GM21529 (cell line): ENCODE measurements around the gene GTF2IRD1.
"Not testable (repeated sequence)": the region's sequence is repeated elsewhere in the genome, so short reads cannot be mapped to it uniquely, and the experiment has no call there.

Experiments used
- ATAC-seq: cut with Tn5 transposase; IDR thresholded peaks from one replicate; pipeline ENCODE4 v1.9.1; 2021; ENCODE audit not compliant: unreplicated experiment

GTF2IRD1 gene

GRCh38 chr7:74429153-74429747, 24.5 kb upstream of the GTF2IRD1 start:
- ATAC-seq = no peak

GRCh38 chr7:74430409-74430808, 23.3 kb upstream of the GTF2IRD1 start:
- not testable (repeated sequence) for ATAC-seq

GRCh38 chr7:74430961-74431466, 22.7 kb upstream of the GTF2IRD1 start:
- ATAC-seq = no peak

GRCh38 chr7:74437291-74437571, 16.5 kb upstream of the GTF2IRD1 start:
- ATAC-seq = not testable (repeated sequence)

GRCh38 chr7:74438327-74438726, 15.4 kb upstream of the GTF2IRD1 start:
- ATAC-seq = no peak

- ATAC-seq = no peak
Measured at GRCh38 chr7:74439541-74439940, 14.2 kb upstream of the GTF2IRD1 start.

GRCh38 chr7:74440143-74440542, 13.6 kb upstream of the GTF2IRD1 start:
- ATAC-seq = not testable (repeated sequence)

- ATAC-seq = no peak
Measured at GRCh38 chr7:74441801-74442200, 11.9 kb upstream of the GTF2IRD1 start.

- no peak for ATAC-seq
Measured at GRCh38 chr7:74443543-74444247, 10.0 kb upstream of the GTF2IRD1 start.

- ATAC-seq = no peak
Measured at GRCh38 chr7:74449144-74449543, 4.6 kb upstream of the GTF2IRD1 start.

- no peak for ATAC-seq
Measured at GRCh38 chr7:74449809-74450397, 3.8 kb upstream of the GTF2IRD1 start.

- ATAC-seq = no peak
Measured at GRCh38 chr7:74452748-74453321, 871 bp upstream of the GTF2IRD1 start.

GRCh38 chr7:74454021-74454924, 567 bp downstream of the GTF2IRD1 start:
- ATAC-seq = no peak

- ATAC-seq = no peak
Measured at GRCh38 chr7:74454925-74455288, 1.2 kb downstream of the GTF2IRD1 start.

GRCh38 chr7:74455291-74455804, 1.6 kb downstream of the GTF2IRD1 start:
- no peak for ATAC-seq

GRCh38 chr7:74455928-74456327, 2.2 kb downstream of the GTF2IRD1 start:
- ATAC-seq = no peak

GRCh38 chr7:74457007-74457406, 3.3 kb downstream of the GTF2IRD1 start:
- no peak for ATAC-seq

- ATAC-seq = no peak
Measured at GRCh38 chr7:74461970-74462706, 8.4 kb downstream of the GTF2IRD1 start.

GRCh38 chr7:74462707-74463100, 9.0 kb downstream of the GTF2IRD1 start:
- no peak for ATAC-seq
